Kidney epithelial cell (primary cell): ENCODE measurements around the gene EPYC. TPM values are rescaled to one million over a fixed set of nuclear protein-coding genes. Genes with fewer than 3 reads are reported as not detected.
A peak's percentile ranks its signal among the peaks of the same experiment; 100 is the strongest.

Experiments
- DNase-seq: peaks from one replicate; pipeline ENCODE4 v3.0.0-alpha.2; 2010; ENCODE audit warnings: low read depth
- H3K27me3 ChIP-seq: 2 replicates; pipeline ENCODE4 v1.6.0; 2011; ENCODE audit warnings: low read length; ENCODE audit not compliant: control insufficient read depth, insufficient read depth
- H3K36me3 ChIP-seq: 2 replicates; pipeline ENCODE4 v1.5.1; 2011; ENCODE audit warnings: low read length; ENCODE audit not compliant: control insufficient read depth, insufficient read depth
- H3K4me3 ChIP-seq: 2 replicates; pipeline ENCODE4 v1.5.1; 2011; ENCODE audit warnings: low read depth, mild to moderate bottlenecking, control low read depth, low read length
- total RNA-seq: library from RNA; depleted of rRNA; stranded (reverse); fragments of >200 nt; gene quantifications from 2 replicates; pipeline ENCODE4 v1.2.3, GENCODE V29; 2015
- TF ChIP-seq, protein P1 (sequence below): IDR thresholded peaks from 2 replicates; pipeline ENCODE4 v1.5.1; 2011; ENCODE audit warnings: mild to moderate bottlenecking, moderate library complexity, low read length, control low read depth, inconsistent platforms; ENCODE audit not compliant: insufficient read depth, poor library complexity, severe bottlenecking

The EPYC gene
- not detected in 2 replicates for total RNA-seq

DNA sequence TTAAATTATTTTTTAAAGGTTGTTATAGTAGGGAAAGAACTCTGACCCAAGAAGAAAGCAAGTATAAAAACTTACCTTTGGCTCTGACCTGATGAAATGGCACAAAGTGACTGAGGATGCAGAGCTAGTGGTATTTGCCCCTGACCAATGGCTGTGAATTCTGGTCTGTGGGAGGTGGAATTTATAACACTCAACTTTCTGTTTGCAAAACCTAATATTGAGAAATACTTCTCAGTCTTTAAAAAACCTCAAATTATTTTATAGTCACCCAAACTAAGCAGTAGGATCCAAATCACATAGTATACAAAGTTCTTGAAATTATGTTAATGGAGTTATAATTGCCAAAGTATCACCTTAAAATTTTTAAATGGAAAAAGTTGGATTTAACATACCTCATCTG lies at the start of gene EPYC:
TSS of gene EPYC (minus strand) at position 101 of the 400 bp plus-strand sequence. CDS start 2,407 bp downstream, outside the sequence.
- no peak within 1 kb of the TSS for H3K4me3 ChIP-seq
- DNase-seq, result no peak
- TF ChIP-seq, protein P1, sequence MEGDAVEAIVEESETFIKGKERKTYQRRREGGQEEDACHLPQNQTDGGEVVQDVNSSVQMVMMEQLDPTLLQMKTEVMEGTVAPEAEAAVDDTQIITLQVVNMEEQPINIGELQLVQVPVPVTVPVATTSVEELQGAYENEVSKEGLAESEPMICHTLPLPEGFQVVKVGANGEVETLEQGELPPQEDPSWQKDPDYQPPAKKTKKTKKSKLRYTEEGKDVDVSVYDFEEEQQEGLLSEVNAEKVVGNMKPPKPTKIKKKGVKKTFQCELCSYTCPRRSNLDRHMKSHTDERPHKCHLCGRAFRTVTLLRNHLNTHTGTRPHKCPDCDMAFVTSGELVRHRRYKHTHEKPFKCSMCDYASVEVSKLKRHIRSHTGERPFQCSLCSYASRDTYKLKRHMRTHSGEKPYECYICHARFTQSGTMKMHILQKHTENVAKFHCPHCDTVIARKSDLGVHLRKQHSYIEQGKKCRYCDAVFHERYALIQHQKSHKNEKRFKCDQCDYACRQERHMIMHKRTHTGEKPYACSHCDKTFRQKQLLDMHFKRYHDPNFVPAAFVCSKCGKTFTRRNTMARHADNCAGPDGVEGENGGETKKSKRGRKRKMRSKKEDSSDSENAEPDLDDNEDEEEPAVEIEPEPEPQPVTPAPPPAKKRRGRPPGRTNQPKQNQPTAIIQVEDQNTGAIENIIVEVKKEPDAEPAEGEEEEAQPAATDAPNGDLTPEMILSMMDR, result no peak
- no peaks in the 10 kb centered on the region for H3K36me3 ChIP-seq
- no peaks in the 10 kb centered on the region for H3K27me3 ChIP-seq

- TF ChIP-seq, protein P1, result no peak
- Histone ChIP-seq H3K36me3 (no peaks in the 10 kb centered on the region), H3K4me3 (no peak overlapping the region), H3K27me3 (no peaks in the 10 kb centered on the region)
- peak; percentile 2 for DNase-seq
Observed at GRCh38 chr12:91053951-91054715, 49.4 kb upstream of the EPYC start.

DNA sequence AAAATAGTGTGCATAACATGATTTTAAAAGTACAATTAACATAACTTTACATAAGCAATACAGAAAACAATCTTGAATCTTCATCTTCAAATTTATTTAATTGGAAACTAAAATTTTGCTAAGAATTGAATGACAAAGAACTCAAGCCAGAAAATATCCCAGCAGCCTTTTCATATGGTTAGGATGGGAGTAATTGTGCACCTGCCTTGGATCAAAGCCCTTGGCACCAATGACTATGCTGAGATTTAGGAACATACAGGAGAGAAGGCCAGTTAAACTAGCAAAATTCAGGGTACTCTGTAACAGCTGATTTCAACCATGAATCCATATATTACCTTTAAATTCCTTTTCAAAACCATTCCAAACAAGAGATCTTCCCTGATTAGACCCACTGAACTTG lies 47.3 kb upstream of the EPYC start:
- H3K4me3 ChIP-seq, result no peak overlapping the region
- no peaks in the 10 kb centered on the region for H3K36me3 ChIP-seq
- TF ChIP-seq, protein P1, result no peak
- no peak for DNase-seq
- H3K27me3 ChIP-seq, result no peaks in the 10 kb centered on the region

- DNase-seq, result no peak
Observed at GRCh38 chr12:91044586-91044985, 39.8 kb upstream of the EPYC start.

GRCh38 chr12:91043408-91043807 lies 38.6 kb upstream of the EPYC start:
- DNase-seq, result no peak
- H3K27me3 ChIP-seq, result no peaks in the 10 kb centered on the region
- H3K36me3 ChIP-seq, result no peaks in the 10 kb centered on the region
- TF ChIP-seq, protein P1, result no peak
- H3K4me3 ChIP-seq, result no peak overlapping the region

More at GRCh38 chr12:91044586-91044985, 39.8 kb upstream of the EPYC start:
- Histone ChIP-seq H3K36me3 (no peaks in the 10 kb centered on the region), H3K27me3 (no peaks in the 10 kb centered on the region), H3K4me3 (no peak overlapping the region)
- TF ChIP-seq, protein P1, result no peak

DNA sequence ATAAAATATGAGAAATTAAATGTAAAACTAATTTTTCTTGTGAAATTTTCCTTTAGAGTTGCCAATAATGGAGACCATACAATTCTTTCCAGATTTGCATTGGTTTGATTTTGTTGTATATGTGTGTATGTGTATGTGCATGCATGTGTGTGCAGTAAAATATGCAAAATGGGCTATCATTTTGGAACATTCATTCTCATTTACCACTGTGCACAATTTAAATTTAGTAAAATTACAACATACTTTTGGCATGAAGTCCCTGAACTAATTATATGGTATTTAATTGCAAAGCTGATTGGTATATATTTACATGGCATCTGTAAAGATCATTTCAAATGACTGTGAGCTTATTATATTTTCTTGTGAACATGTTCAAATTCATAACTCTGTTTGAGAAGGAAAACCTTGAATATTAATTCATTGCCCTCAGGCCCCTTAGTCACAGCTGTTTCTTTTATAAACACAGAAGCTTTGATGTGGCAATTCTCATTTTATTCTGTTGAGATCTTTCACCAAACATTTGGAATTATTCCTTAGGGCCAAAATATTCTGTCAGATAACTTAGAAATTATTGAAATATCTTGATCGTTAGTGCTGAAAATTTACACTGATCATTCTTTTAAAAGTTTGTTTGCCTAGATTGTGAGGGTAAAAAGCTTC lies 35.5 kb upstream of the EPYC start:
- no peak overlapping the region for H3K4me3 ChIP-seq
- no peaks in the 10 kb centered on the region for H3K36me3 ChIP-seq
- no peaks in the 10 kb centered on the region for H3K27me3 ChIP-seq
- DNase-seq, result no peak
- TF ChIP-seq, protein P1, result no peak
